MM.1S (cell line): ENCODE data around the gene FOXP4.

ENCODE experiments used
- CTCF ChIP-seq: fragments of 300-600 bp; sonication (generic); IDR thresholded peaks from 2 replicates; pipeline ENCODE4 v1.5.1; 2016; ENCODE audit warnings: antibody characterized with exemption, low read length, mixed read lengths
- EZH2 ChIP-seq: fragments of 300-600 bp; sonication (generic); optimal IDR thresholded peaks from 2 replicates; pipeline ENCODE3; 2017; ENCODE audit warnings: low read depth, mild to moderate bottlenecking, antibody characterized with exemption, low read length, mixed read lengths
- EZH2phosphoT487 ChIP-seq: fragments of 300-600 bp; sonication (generic); IDR thresholded peaks from 2 replicates; pipeline ENCODE4 v1.6.1; 2018; ENCODE audit warnings: antibody characterized with exemption, low read length

DNA sequence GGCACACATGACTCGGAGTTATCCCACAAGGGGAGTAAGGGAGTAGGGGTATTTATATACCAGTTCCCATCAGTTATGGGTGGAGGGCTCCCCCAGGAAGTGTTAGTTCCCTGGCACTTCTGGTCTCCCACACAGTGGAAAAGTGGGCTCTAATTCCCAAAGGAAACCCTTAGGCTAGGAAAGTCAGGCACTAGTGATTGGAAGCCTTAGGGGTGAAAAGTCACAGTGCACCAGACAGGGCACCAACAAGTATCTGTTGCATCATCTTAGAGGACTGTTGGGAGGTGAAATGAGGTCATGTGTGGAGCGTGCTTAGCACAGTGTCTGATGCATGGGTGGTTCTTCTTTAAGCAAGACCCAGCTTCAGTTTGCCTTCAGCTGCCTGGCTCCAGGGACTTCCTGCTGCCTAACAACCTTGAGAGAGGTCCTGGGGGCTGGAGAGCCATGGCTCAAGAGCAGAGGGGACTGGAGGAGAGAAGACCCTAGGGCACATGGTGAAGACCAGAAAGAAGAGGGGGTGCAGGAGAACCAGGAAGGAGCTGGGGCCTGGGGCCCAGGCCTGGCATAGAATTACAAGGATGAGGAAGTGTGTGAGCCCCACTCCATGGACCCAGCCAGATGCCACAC lies 7.5 kb upstream of the FOXP4 start:
- no peak for TF ChIP-seq CTCF
- no peak for TF ChIP-seq EZH2
- TF ChIP-seq EZH2phosphoT487, result no peak
